ENCODE data around the gene CMIP.

CMIP gene

DNA sequence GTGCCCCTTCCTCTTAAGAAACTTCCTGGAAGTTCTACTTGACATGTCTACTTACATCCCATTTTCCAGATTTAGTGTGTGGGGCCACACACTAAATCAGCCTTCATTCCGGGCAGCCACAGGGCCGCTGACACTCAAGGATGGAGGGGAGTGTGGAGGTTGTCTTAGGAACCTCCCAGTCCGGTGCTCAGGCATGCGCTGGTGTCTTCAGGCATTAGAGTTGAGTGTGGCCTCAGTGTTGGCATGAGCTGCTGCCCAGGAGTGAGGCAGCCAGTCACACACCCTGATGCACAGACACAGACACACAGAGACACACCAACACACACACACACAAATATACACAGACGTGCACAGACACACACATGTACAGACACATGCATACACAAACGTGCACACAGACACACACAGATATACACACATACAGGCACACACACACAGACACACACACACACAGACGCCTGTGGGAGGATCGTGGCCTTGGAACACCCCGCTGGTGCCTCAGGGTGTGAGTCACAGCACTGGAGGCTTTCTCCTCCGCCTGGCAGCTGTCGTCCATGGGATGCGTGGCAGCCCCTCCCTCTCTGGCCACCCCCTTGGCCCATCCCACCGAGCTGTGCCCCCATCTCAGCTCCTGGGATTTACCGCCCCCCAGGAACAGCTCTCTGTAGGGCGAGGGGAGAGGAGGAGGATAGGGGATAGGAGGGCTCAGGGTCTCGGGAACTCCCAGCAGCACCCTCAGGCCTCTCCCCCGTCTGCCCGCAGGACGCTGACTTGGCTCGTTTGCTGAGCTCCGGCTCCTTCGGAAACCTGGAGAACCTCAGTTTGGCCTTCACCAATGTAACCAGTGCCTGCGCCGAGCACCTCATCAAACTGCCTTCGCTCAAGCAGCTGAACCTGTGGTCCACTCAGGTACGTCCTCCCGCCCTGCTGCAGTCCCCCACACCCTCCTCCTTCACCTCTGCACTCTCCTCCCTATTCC is 258.9 kb downstream of the CMIP start:
- DNase-seq (ENCODE audit: low read depth): no peak

DNA sequence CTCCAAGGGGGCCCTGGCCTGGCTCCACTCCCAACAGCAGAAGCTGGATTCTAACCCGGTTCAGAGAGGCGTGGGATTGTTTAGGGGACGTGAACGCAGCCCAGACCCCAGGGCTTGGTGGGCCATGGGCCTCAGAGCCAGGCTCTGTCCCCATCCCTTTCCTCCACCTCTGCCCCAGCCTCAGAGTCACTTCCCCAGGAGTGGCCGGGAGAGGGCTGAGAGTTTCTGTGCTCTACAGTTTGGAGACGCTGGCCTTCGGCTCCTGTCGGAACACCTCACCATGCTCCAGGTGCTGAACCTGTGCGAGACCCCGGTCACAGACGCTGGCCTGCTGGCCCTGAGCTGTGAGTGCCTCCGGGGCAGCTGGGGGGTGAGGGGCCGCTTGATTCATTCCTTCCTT is 260.7 kb downstream of the CMIP start:
- no peak for DNase-seq (ENCODE audit: low read depth)

DNA sequence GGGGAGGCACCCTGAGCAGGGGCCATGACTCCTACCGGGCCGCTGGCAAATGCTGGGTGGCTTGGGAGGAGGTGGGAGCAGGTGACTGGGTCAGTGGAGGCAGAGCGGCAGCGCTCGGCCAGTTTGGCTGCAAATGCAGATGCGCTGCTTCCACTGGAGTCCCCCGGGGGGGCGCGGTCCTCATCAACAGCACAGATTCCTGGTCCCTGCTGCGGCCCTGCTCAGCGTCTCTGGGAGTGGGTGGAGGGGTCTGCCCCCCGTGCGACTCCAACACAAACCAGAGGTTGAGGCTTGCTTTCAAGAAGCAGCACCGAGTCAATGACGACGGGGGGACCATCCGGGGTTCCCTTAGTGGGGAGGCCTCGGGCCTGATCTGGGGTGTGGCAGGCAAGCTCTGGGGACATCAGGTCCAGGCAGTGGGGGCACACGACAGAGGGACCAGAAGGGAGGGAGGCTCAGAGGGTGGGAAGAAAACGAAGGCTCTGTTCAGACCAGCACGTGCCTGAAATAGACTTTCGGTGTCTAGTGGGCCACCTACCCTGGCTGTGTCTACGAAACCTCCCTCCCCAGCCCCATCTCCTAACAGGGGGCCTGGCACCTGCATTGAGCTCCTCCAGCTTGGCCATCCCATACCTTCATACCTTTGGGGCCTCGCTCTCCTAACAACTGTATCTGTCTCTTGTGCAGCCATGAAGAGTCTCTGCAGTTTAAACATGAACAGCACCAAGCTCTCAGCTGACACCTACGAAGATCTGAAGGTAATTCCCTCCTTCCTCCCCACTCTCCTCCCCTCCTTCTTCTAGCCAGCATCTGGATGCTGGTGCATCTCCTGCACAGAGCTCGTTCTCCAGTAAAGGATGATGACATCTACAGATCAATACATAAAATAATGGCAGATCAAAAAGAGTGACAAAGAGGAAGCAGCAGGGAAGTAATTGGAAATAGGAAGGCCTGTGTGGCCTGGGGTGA is 262.0 kb downstream of the CMIP start:
- DNase-seq (ENCODE audit: low read depth): no peak

DNA sequence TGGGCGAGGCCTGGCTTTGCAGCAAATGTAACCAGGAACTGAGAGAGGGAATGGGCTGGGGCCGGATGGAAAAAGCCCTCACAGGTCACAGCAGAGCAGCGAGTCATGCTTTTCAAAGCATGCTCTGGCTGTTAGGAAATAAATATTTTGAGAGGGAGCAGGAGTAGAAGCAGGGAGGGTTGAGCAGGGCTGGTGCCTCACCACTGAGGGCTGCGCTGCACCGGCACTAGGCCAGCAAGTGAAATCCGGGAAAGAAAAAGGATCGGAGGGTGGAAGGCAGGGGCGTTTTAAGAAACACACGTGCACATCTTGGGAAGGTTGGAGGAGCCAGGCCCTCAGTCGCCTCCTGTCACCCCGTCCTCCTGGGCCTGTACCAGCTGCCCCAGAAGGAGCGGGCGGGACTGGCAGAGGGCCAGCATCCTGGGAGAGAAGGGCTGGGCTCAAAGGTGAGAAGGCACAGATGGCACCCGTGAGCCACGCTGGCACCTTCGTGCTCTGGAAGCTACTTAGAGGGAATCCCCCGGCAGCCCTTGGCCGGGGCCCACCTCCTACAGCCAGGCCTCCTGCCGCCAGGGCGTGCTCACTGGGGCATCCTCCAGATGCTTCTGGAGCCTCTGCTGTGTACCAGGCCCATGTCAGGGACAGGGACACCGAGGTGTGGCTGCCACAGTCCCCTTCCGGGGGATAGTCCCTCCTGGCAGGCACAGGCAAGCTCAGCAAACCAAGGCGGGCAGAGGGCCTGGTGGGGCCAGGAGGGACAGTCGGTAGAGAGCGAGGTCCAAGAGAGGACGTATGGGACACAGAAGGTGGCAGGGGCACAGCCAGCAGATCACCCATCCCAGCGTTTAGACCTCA is 263.0 kb downstream of the CMIP start:
- peak; percentile 22 for DNase-seq (ENCODE audit: low read depth)

DNA sequence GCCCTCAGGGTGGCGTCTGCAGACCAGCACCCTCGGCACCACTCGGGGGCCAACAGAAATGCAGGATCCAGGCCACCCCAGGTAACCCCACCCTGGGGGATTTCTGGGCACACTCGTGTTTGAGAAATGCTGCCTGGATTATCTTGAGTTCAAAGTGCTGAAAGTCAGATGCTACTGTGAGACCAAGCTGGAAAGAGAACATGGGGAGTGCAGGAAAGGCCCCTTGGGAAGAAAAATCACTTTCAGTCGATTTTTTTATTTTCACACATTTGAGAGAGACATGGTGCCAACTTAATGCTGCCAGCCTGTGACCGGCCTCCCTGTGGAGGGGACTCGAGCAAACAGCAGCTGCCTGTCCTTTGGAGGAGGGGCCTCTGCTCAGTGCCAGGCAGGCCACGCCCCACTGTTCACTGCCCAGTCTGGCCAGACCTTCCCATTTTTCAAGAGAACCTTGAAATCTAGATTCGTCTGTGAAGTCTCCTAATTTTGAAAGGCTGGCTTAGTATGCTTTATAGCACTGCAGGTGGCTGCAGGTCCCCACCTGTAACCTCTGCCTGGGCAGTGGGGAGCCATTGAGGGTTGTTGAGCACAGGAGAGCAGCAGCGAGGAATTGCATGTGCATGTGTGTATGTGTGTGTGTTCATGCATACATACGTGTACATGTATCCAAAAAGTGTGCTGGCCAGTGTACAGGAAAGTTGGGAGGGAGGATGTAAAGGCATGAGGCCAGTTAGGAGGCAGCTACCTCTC is 263.8 kb downstream of the CMIP start:
- DNase-seq (ENCODE audit: low read depth): no peak

DNA sequence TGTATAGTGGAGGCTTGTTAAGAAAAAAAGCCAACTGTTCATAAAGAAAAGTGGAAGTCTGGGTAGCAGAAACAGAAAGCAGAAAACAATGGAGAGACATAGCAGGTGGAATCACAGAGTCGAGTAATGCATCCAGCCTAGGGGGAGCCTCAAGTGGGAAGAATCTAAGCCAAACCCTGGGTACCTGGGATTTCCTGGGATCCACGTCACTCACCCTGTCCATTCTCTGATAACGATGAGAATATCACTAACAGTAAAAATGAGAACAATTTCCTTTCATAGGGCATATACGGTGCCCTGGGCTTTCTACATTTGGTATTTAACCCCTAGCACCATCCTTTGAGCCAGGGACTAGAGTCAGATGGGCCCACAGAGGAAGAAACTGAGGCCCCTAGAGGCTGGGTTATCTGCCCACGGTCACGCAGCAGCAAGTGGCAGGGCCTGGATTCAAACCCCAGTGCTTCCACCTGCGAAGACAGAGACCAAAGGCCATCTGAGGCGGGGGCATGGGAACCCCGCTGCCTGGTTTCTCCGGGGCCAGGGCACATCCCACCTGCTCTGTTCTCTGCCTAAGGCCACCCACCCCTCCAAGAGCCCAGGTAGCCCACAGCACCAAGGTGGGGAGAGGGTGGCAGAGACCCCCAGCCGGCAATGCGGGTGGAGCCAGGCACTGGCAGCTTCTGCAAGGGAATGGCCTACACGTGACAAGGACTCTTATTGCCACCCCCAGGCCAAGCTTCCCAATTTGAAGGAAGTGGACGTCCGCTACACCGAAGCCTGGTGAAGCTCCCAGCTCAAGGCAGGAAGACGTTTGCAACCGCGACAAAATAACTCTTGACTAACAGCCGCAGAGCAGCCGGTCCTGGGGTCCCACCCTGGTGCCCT is 264.6 kb downstream of the CMIP start:
- DNase-seq (ENCODE audit: low read depth): no peak

DNA sequence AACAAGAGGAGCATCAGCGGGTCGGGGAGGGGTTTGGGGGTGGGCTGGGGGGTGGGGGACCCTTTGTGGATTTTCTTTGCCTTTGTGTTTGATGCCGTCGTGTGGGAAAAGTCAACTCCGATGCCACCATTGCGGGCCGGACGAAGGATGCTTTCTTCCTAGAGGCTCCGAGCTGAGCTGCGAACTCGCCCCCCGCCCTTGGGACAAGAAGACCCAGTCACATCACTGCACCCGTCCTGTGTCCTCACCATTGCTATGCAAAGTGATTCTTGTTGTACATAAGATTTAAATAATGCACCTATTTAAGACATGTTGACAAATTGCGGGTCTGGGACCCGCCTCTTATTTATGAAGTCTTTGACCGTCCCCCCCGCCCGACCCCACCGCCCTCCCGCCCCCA is 265.4 kb downstream of the CMIP start:
- no peak for DNase-seq (ENCODE audit: low read depth)

DNA sequence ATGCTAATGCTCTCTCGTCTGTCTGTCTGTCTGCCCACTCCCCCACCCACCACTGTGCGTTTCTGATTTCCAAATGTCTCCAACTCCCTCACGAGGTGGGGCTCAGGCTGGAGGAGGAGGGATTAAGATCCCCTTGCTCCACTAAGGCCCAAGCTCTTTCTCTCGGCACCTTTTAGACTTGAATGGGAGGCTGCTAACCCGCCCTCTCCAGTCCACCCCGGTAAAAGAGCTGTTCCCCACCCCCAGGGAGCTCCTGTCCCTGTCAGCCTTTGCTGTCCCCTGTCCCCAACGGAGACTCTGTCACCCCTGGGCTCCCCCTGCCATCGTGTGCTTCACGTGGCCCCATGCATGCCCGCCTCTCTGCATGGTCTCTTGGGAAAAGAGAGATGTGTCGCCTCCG is 266.0 kb downstream of the CMIP start:
- DNase-seq (ENCODE audit: low read depth): no peak

DNA sequence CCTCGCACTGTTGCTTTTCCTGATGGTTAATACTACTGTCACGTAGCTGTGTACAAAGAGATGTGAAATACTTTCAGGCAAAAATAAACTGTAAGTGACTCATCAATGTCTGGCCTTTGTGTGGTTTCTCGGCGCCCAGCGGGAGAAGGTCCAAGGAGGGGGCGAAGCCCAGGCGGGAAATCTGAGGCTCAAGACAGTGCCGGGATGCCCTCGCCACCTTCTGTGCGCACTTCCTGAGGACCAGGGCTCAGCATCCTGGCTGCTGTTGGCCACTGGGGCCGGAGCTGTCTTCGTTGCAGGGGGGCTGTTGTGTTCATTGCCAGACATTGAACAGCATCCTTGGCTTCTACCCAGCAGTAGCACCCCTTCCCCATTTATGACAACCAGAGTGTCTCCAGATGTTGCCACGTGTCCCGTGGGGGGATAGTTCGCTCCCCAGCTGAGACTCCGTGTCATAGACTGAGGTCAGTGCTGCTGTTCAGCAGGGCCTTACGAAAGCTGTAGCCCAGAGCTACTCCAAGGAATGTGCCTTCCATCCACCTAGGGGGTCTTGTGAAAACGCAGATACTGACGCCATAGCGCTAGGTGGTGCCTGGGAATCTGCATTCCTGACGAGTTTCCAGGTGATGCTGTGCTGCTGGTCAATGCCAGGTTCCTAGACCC is 267.2 kb downstream of the CMIP start:
- peak; percentile 49 for DNase-seq (ENCODE audit: low read depth)

DNA sequence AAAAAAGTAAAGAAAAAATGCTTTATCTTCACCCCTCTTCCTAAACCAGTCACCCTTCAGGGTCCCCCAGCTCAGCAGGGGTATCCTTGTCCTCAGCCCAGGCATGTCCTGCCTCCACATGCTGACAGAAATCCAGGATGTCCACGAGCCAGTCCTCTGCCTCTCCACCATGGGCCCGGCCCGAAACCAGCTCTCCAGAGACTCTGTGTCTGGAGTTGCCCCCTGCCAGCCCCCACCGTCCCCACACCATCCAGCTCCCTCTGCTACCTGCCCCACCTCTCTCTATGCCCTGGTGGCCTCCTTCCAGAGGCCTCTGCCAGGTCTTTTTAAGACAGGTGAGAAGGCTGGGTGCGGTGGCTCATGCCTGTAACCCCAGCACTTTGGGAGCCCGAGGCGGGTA is 268.1 kb downstream of the CMIP start:
- no peak for DNase-seq (ENCODE audit: low read depth)

DNA sequence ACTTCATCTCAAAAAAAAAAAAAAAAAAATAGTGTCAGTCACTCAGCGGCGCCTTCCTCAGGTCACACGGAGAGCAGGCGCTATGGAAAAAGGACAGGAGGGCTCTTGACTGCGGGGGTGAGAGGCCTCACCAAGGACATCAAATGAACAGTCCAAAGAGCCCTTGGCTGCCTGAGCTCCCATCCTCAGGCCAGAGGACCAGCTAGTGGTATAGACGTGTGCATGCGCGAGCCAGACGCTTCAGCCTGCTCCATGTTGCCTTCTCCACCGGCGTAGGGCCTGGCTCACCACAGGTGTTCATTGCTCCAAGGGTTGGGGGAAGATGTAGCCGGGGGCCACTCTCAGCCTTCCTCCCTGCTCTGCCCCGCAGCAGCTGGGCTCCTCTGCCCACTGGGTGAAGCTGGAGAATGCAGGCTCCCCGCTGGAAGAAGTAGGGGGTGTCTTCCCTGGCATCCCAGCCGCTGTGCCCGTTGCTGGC is 268.7 kb downstream of the CMIP start:
- no peak for DNase-seq (ENCODE audit: low read depth)

DNA sequence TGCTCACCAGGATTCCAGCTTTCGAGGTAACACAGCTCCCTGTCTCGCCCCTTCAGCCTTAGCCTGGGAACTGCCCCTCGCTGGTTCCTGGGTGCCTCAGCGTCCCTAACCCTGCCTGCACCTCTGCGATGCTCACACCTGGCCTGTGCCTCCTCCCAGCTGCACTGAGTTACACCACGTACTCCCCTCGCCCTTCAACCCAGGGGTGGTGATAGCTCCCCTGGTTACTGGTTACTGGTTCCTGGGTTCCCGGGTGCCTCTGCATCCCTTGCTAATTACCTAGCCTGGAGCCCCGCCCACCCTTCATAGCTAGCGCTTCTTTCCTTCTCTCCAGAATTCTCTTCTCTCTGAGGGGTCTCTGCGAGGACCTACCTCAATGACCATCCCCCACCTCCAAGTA is 269.2 kb downstream of the CMIP start:
- DNase-seq (ENCODE audit: low read depth): no peak

DNA sequence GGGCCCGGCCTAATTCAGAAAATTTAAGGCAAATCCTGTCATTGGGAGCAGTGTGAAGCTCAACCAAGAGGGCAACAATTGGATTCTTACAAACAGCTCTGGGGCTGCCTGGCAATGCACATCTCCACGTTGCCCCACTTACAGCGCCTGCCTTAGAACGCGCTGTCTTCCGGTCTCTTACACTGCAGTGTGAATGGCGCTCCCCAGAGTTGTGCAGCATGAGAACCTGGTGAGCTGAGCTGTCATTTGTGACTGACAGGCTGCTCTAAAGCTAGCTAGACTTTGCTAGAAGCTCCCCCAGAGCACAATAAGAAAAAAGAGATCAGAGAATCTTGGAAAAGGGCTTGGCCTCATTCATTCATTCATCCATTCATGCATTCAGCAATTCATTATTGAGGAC is 270.0 kb downstream of the CMIP start:
- DNase-seq (ENCODE audit: low read depth): no peak

DNA sequence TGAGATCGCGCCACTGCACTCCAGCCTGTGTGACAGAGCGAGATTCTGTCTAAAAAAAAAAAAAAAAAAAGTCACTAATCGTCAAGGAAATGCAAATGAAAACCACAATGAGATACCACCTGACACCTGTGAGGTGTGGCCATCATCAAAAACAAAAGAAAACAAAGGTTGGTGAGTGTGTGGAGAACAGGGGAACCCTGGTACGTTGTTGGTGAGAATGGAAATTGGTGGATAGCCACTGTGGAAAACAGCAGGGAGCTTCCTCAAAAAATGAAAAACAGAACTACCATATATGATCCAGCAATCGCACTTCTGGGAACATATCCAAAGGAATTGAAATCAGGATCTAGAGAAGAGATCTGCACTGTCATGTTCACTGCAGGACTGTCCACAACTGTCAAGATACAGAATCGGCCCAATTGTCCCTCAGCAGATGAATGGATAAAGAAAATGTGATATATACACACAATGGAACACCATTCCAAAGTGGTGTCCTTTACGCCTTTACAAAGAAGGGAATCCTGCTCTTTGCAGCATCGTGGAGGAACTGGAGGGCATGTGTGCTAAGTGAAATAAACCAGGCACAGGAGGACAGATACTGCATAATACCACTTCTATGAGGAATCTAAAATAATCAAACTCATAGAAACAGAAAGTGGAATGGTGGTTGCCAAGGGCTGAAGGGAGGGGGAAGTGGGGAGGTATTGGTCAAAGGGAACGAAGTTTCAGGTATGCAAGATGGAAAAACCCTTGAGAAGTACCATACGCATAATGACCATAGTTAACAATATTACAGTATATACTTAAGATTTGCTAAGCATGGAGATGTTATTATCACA is 271.0 kb downstream of the CMIP start:
- no peak for DNase-seq (ENCODE audit: low read depth)

DNA sequence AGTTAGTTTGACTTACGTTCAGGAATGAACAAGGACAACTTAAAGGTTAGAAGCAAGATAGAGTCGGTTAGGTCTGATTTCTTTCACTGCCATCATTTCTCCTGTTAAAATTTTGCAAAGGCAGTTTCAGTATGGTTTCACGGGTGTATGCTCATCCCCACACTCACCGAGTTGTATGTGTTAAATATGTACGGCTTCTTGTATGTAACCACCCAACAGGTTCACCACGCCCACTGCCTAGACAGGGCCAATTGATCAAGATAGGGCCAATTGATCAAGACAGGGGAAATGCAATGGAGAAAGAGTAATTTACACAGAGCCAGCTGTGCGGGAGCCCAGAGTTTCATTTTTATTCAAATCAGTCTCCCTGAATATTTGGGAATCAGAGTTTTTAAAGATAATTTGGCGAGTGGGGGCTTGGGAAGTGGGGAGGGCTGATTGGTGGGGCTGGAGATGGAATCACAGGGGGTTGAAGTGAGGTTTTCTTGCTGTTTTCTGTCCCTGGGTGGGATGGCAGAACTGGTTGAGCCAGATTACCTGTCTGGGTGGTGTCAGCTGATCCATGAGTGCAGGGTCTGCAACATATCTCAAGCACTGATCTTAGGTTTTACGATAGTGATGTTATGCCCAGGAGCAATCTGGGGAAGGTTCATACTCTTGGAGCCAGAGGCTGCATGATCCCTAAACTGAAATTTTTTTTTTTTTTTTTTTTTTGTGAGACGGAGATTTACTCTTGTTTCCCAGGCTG is 272.0 kb downstream of the CMIP start:
- no peak for DNase-seq (ENCODE audit: low read depth)

DNA sequence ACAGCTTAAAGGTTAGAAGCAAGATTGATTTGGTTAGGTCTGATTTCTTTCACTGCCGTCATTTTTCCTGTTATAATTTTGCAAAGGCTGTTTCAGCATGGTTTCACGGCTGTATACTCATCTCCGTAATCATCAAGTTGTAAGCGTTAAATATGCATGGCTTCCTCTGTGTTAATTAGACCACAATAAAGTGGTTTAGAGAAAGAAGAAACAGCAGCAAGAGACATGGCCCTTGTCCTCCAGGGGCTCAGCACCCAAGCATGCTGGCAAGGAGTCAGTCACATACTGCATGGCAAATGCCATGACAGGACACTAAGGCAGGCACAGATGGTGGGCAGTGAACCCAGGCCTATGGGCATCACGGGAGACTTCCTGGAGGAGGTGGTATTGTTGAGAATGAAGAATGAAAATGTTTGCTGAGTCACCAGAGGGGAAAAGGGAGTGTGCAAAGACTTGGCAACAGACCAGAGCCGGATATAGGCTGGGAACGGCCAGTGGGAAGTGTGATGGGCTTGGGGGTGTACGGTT is 273.1 kb downstream of the CMIP start:
- no peak for DNase-seq (ENCODE audit: low read depth)

DNA sequence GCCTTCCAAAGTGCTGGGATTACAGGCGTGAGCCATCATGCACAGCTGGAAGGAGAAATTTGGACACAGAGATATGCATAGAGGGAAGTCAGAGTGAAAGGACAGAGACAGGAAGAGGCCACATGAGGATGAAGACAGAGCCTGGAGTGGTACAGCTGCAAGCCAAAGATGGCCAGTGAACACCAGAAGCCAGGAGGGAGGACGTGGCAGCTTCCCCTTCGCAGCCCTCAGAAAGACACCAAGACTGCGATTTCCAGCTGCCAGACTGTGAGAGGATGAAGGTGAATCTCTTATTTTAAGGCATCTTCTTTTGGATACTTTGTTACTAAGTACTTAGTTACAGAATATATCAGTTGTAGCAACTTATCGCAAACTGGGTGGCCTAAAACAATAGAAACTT is 274.0 kb downstream of the CMIP start:
- DNase-seq (ENCODE audit: low read depth): no peak

Measured in HS-5 (cell line).